Measurements from ENCODE around the gene KLB.
A peak's percentile ranks its signal among the peaks of the same experiment; 100 is the strongest.

Gene KLB

GRCh38 chr4:39446842-39447573 is 40.3 kb downstream of the KLB start:
- TF ChIP-seq, protein P1, sequence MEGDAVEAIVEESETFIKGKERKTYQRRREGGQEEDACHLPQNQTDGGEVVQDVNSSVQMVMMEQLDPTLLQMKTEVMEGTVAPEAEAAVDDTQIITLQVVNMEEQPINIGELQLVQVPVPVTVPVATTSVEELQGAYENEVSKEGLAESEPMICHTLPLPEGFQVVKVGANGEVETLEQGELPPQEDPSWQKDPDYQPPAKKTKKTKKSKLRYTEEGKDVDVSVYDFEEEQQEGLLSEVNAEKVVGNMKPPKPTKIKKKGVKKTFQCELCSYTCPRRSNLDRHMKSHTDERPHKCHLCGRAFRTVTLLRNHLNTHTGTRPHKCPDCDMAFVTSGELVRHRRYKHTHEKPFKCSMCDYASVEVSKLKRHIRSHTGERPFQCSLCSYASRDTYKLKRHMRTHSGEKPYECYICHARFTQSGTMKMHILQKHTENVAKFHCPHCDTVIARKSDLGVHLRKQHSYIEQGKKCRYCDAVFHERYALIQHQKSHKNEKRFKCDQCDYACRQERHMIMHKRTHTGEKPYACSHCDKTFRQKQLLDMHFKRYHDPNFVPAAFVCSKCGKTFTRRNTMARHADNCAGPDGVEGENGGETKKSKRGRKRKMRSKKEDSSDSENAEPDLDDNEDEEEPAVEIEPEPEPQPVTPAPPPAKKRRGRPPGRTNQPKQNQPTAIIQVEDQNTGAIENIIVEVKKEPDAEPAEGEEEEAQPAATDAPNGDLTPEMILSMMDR (IDR thresholded peaks at IDR 0.05; ENCODE audit: low read length, missing control alignments) = peak; percentile 48
- H3K4me3 ChIP-seq (replicated peaks; ENCODE audit: low read depth, low read length) = peak overlapping the region; percentile 43
- DNase-seq (ENCODE audit: low read depth) = peak; percentile 74

- TF ChIP-seq, protein P1 (IDR thresholded peaks at IDR 0.05; ENCODE audit: low read length, missing control alignments) = no peak
- no peak overlapping the region for H3K4me3 ChIP-seq (replicated peaks; ENCODE audit: low read depth, low read length)
- DNase-seq (ENCODE audit: low read depth) = no peak
Measured at GRCh38 chr4:39450618-39451017, 43.9 kb downstream of the KLB start.

- no peak for DNase-seq (ENCODE audit: low read depth)
- TF ChIP-seq, protein P1 (IDR thresholded peaks at IDR 0.05; ENCODE audit: low read length, missing control alignments) = no peak
- no peak overlapping the region for H3K4me3 ChIP-seq (replicated peaks; ENCODE audit: low read depth, low read length)
Measured at GRCh38 chr4:39451423-39452023, 44.8 kb downstream of the KLB start.

DNA sequence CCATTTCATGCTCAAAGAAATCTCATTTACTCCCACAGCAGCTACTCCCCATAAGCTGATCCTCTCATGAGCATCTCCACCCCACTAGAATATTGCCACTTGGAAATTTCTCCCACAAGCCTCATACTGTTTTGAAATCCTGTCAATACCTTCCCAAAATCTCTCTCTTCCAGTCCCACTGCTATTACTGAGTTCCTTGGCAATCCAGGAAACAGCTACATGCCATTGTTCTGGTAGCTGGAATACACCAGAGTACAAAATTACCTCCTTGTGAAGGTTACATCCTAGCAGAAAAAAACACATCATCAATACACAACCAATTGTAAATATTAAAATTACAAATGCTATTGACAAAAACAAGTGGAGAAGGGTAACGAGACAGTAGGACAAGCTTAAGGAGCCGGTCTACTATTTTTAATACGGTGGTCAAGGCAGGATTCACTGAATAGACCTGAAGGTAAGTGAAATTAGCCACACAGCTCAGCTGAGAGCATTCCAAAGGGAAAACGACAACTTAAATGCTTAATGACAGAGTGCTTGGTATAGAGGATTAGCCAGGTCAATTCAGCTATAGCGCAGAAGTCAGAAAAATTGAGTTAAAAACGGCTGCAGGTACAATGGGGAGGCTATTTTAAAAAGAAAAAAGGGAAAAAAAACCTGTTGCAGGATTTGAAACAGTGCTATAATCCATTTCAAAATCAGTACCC is 45.6 kb downstream of the KLB start:
- no peak overlapping the region for H3K4me3 ChIP-seq (replicated peaks; ENCODE audit: low read depth, low read length)
- TF ChIP-seq, protein P1 (IDR thresholded peaks at IDR 0.05; ENCODE audit: low read length, missing control alignments) = no peak
- DNase-seq (ENCODE audit: low read depth) = no peak

- no peak for DNase-seq (ENCODE audit: low read depth)
- TF ChIP-seq, protein P1 (IDR thresholded peaks at IDR 0.05; ENCODE audit: low read length, missing control alignments) = no peak
- H3K4me3 ChIP-seq (replicated peaks; ENCODE audit: low read depth, low read length) = no peak overlapping the region
Measured at GRCh38 chr4:39452860-39453587, 46.3 kb downstream of the KLB start.

- H3K4me3 ChIP-seq (replicated peaks; ENCODE audit: low read depth, low read length) = no peak overlapping the region
- no peak for DNase-seq (ENCODE audit: low read depth)
- TF ChIP-seq, protein P1 (IDR thresholded peaks at IDR 0.05; ENCODE audit: low read length, missing control alignments) = no peak
Measured at GRCh38 chr4:39453738-39454137, 47.0 kb downstream of the KLB start.
